ENCODE data around the gene DCDC2. TPM values are rescaled to one million over a fixed set of nuclear protein-coding genes. Genes with fewer than 3 reads are reported as not detected.
"Not testable (repeated sequence)": the region's sequence is repeated elsewhere in the genome, so short reads cannot be mapped to it uniquely, and the experiment has no call there.

Gene DCDC2
- total RNA-seq, 1 donor from 2014 or later, result 142 TPM

DNA sequence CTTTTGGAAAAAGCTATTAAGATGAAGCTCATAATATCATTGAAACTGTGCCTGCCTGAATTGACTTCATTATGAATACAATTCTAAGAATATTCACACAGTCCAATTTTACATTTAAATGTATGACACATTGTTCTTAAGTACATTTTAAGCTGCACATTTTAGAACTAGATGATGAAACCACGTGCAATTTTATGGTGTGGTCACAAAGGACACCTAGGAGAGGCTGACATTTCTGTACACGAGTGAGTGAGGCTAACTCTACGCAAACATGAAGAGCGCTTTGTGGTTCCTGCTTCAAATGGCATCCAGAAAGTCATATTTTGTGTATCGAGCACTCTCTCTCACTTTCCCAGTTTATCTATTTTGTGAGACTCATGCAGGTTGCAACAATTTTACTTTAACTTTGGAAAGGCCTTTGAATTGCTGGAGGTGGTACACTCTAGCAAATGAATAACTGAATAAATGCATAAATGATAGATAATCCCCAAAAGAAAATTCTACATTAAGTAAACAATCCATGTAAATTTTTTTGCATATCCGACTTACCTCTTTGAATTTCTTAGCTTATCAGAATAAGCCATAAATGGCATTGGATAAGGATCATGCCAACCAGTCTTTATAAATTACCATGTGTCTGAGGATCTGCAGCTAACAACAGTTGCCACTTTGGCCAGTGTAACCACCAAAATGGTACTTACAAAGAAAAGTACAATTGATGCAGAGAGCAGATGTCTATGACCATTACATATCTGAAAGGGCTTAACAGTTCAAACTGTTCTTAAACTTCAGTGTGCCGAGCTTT is 134.5 kb downstream of the DCDC2 start:
- TF ChIP-seq CTCF (conservative IDR thresholded peaks at IDR 0.05; ENCODE audit: low read depth, low read length), result no peak
- no peak overlapping the region for H3K4me3 ChIP-seq (ENCODE audit: low read depth, low read length)
- no peak for DNase-seq (ENCODE audit: low read depth)

DNA sequence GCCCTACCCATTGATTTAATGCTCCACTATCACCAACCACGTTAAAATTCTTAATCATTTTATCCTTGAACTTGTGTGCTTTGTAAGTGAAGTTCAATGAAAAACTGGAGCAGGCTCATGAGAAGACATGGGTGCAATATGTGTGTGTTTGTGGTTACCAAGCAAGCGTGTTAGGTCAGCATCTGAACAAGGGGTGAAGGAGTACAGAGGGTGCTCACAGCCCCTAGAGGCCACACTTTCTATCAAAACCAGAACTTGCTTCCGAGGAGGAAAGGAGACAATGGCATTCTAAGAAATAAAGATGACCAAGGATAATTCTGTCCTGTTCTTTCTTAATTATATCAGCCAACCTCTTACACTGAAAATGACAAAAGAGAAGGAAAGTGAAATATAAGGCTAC is 138.2 kb downstream of the DCDC2 start:
- no peak overlapping the region for H3K4me3 ChIP-seq (ENCODE audit: low read depth, low read length)
- peak; percentile 14 for TF ChIP-seq CTCF (conservative IDR thresholded peaks at IDR 0.05; ENCODE audit: low read depth, low read length)
- no peak for DNase-seq (ENCODE audit: low read depth)

DNA sequence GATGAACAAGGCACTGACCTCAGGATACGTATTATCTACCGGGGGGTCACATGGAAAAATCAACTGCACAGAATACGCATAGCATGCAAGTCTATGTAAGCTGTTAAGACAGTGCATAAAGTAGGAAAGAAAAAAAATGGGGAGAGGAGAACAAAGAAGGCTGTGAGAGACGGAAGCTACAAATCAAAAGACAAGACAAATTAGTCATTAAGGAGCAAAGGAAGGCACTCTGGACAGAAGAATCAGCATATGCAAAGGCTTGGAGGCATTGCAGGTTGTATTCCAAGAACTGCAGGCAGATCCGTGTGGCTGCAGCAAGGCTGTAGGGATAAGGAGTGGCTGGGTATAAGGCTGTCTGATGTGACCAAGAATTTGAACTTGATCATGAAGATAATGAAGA is 142.9 kb downstream of the DCDC2 start:
- no peak for DNase-seq (ENCODE audit: low read depth)
- no peak overlapping the region for H3K4me3 ChIP-seq (ENCODE audit: low read depth, low read length)
- TF ChIP-seq CTCF (conservative IDR thresholded peaks at IDR 0.05; ENCODE audit: low read depth, low read length), result no peak

DNA sequence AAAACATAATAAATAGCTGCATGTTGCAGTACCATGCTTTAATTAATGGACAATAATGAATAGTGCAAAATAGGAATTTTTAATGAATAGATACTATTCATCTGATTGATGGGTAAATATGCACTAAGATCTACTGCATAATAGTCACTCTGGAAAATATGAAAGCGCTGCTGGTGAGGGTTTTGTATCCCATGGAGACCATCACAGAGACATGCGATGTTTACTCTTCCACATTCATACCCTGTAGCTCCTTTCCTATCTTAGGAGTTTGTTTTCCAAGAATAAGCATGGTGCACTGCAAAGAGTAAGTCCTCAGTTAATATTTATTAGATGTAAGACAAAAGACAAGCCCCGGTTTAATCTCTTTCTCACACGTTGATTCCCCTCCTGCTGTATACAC is 150.4 kb downstream of the DCDC2 start:
- TF ChIP-seq CTCF (conservative IDR thresholded peaks at IDR 0.05; ENCODE audit: low read depth, low read length), result no peak
- DNase-seq (ENCODE audit: low read depth), result no peak

GRCh38 chr6:24205020-24205492 is 152.8 kb downstream of the DCDC2 start:
- peak; percentile 56 for TF ChIP-seq CTCF (conservative IDR thresholded peaks at IDR 0.05; ENCODE audit: low read depth, low read length)
- H3K4me3 ChIP-seq (ENCODE audit: low read depth, low read length), result no peak overlapping the region
- DNase-seq (ENCODE audit: low read depth), result no peak

More for the DNA sequence above, 150.4 kb downstream of the DCDC2 start:
- H3K4me3 ChIP-seq (ENCODE audit: low read depth, low read length), result no peak overlapping the region

GRCh38 chr6:24204113-24204512 is 153.7 kb downstream of the DCDC2 start:
- DNase-seq (ENCODE audit: low read depth); H3K4me3 ChIP-seq (ENCODE audit: low read depth, low read length): not testable (repeated sequence)

- TF ChIP-seq CTCF (conservative IDR thresholded peaks at IDR 0.05; ENCODE audit: low read depth, low read length), result no peak
- no peak overlapping the region for H3K4me3 ChIP-seq (ENCODE audit: low read depth, low read length)
- DNase-seq (ENCODE audit: low read depth), result no peak
Observed at GRCh38 chr6:24197892-24198291, 160.0 kb downstream of the DCDC2 start.

Measured in epithelial cell of proximal tubule (primary cell).